Stimulated activated CD4-positive, alpha-beta T cell treated with anti-CD3 and anti-CD28 coated beads, Interleukin-4, amount 100 ng/mL, for 4 hours (primary cell): ENCODE data around the gene CDCP1.

Source experiments
- DNase-seq, 2 experiments: peaks; one replicate each; pipeline ENCODE4 v3.0.0-alpha.2; 2020

The CDCP1 gene

GRCh38 chr3:45145681-45146614 is at the start of gene CDCP1:
Gene CDCP1, minus strand, starts transcription at chr3:45146378. Its CDS starts 91 bp downstream, at chr3:45146287.
- no peak for DNase-seq

GRCh38 chr3:45194791-45195190 is 48.6 kb upstream of the CDCP1 start:
- DNase-seq = no peak

GRCh38 chr3:45191924-45192417 is 45.8 kb upstream of the CDCP1 start:
- no peak for DNase-seq

GRCh38 chr3:45191424-45191823 is 45.2 kb upstream of the CDCP1 start:
- DNase-seq = no peak

- DNase-seq = no peak
Measured at GRCh38 chr3:45188719-45189659, 42.8 kb upstream of the CDCP1 start.

- no peak for DNase-seq
Measured at GRCh38 chr3:45187694-45188141, 41.5 kb upstream of the CDCP1 start.

GRCh38 chr3:45186871-45187270 is 40.7 kb upstream of the CDCP1 start:
- no peak for DNase-seq

- no peak for DNase-seq
Measured at GRCh38 chr3:45185461-45185860, 39.3 kb upstream of the CDCP1 start.

- no peak for DNase-seq
Measured at GRCh38 chr3:45185052-45185451, 38.9 kb upstream of the CDCP1 start.

GRCh38 chr3:45183872-45184262 is 37.7 kb upstream of the CDCP1 start:
- DNase-seq = no peak

GRCh38 chr3:45182915-45183871 is 37.0 kb upstream of the CDCP1 start:
- no peak for DNase-seq

GRCh38 chr3:45181496-45181895 is 35.3 kb upstream of the CDCP1 start:
- DNase-seq = no peak

- no peak for DNase-seq
Measured at GRCh38 chr3:45180899-45181298, 34.7 kb upstream of the CDCP1 start.

GRCh38 chr3:45180051-45180450 is 33.9 kb upstream of the CDCP1 start:
- DNase-seq = no peak

GRCh38 chr3:45179163-45179562 is 33.0 kb upstream of the CDCP1 start:
- no peak for DNase-seq

GRCh38 chr3:45178183-45179023 is 32.2 kb upstream of the CDCP1 start:
- DNase-seq = no peak

GRCh38 chr3:45176912-45177311 is 30.7 kb upstream of the CDCP1 start:
- no peak for DNase-seq

- no peak for DNase-seq
Measured at GRCh38 chr3:45174234-45174633, 28.1 kb upstream of the CDCP1 start.

- DNase-seq = no peak
Measured at GRCh38 chr3:45173776-45174175, 27.6 kb upstream of the CDCP1 start.

- DNase-seq = no peak
Measured at GRCh38 chr3:45171283-45171682, 25.1 kb upstream of the CDCP1 start.

GRCh38 chr3:45170096-45170495 is 23.9 kb upstream of the CDCP1 start:
- no peak for DNase-seq
